Activated CD8-positive, alpha-beta memory T cell treated with anti-CD3 and anti-CD28 coated beads, Interleukin-2, amount 50 U/mL, for 48 hours (primary cell): ENCODE measurements around the gene RSPH10B.
"Not testable (repeated sequence)": the region's sequence is repeated elsewhere in the genome, so short reads cannot be mapped to it uniquely, and the experiment has no call there.

Source experiments
- DNase-seq: peaks from one replicate; pipeline ENCODE4 v3.0.0-alpha.2; 2020

RSPH10B gene

DNA sequence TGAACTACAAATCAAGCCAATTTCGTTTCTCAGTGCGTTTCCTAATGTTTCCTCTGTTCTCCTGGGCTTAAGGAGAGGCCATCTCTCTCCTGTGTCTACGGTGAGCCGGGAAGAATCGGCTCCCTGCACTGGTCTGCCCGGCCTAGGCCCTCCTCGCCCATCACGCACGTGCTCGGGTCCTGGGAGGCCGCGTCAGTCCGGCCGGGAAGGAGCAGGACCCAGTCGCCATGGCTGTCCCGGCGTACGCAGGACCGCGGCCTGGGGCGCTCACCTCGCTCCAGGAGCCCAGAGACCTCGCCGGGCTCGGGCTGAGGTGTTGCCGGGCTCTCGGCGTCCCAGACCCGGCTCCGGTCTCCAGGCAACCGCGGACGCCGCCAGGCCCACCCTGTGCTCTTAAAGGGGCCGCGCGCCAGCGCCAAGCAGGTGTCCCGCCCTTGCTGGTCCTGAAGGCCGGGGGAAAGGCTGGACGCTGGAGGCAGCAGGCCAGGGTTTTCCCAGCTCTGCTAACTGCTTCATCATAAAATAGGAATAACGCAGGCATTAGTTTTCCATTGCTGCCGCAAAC lies at the start of gene RSPH10B:
RSPH10B (minus strand) TSS at position 343 of the 565 bp plus-strand sequence. CDS start 3,573 bp downstream, outside the sequence.
- not testable (repeated sequence) for DNase-seq

DNA sequence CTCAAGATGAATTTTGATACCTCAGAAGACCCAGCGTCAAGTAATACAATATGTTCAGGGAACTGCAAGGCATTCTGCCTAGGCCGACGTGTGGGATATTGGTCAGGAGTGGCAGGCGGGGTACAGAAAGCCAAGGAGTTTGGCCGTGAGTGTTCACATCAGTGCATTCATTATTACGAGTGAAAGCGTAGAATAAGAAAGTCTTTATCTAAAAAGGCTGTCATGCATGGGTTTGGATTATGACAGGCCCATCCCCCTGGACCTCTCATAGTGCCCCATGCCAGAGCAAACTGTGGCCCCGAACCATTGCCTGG lies 46.1 kb upstream of the RSPH10B start:
- DNase-seq, result no peak

DNA sequence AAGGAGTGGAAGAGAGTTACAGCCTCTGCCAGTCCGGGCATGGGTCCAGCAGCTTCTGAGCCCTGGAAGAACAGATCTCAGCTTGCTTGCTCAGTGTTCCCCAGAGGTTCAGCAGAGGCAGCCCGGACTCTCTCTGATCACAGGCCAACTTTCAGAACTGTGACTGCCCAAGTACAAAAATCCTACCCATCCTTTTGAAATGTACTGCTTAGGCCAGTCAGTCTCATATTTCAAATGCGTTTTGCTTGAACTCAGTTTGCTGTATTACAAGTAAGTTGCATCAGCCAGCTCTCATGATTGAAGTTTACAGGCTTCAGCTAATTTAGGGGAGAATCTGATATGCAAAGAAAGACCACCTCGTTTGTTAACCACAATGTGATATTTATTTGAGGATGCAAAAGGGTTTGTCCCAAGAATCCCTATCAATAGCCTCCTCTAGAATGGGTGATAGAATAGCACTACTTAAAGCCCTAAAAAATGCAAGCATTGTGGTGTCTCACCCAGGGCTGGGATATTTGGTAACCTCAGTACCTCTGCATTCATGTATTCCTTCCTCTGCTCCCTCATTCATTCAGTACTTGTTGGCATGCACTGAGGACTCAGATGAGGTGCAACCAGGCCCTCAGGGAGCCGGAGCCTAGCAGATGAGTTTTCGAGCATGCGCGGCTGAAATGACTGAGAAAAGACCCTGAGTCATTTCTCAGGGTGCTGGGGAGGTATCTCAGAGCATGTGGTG lies 45.6 kb upstream of the RSPH10B start:
- no peak for DNase-seq

- DNase-seq, result no peak
Measured at GRCh38 chr7:6012355-6013104, 42.0 kb upstream of the RSPH10B start.

DNA sequence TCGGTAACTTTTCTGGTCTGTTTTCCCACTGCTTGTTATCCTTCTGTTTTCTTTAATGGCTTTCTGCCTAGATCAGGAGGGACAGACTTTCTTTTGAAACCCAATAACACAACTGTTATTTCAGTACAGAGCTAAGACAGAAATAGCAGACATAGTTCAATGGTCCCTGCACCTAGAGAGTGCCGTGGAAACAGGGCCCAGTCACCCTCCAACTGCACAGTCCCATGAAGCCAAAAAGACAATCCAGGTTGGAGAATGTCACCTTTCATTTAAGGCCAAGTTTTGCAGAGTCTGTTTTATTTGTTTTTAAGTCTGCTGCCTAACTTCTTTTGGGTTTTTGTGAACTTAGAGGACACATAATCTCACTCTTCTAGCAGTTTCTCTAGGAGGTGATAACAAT lies 41.1 kb upstream of the RSPH10B start:
- DNase-seq, result no peak

GRCh38 chr7:6010370-6010769 lies 39.9 kb upstream of the RSPH10B start:
- DNase-seq, result not testable (repeated sequence)

DNA sequence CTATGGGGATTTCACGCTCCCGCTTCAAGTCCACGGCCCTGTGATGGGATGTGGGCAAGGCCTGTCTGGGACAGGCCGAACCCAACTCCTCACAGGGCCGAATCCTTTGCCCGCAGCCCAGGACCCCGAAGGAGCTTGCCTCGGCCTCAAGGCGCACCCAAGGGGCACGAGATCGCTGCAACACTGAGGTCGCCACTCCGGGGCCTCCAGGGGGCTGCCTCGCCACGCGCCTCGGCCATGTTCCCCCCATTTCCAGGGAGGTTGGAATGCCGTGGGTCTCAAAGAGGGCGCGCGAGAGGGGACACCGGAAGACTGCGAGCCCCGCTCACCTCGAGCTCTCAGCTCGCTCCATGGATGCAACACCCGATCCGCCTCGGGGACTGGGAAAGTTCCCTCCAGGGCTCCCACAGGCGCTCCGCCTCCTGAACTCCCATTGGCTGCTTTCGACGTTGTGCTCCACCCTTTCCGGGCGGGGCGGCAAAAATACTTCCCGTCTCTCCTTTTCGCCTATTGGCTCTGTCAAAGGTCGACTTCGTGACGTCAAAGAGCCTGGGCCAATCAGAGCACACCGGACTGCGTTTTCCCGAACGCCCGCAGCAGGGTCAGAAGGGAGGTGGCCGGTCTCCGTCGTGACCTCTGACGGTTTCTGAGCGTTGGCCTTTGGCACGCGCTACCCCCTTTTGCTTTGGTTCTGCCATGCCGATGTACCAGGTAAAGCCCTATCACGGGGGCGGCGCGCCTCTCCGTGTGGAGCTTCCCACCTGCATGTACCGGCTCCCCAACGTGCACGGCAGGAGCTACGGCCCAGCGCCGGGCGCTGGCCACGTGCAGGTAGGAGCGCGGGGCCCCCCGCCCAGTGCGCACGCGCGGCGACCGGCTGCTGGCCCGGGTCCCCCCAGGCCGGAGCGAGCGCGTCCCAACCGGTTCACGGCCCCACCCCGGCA lies 38.5 kb upstream of the RSPH10B start, which contains the start of the genes AIMP2 and PMS2:
AIMP2 (plus strand) TSS at position 605 of the 944 bp plus-strand sequence; CDS start at position 697, 92 bp downstream.
PMS2 (minus strand) TSS at position 382 of the 944 bp plus-strand sequence; CDS start at position 352, 30 bp downstream.
- DNase-seq, result peak; percentile 96

GRCh38 chr7:6007835-6008590 lies 37.5 kb upstream of the RSPH10B start:
- not testable (repeated sequence) for DNase-seq

GRCh38 chr7:6007386-6007785 lies 36.9 kb upstream of the RSPH10B start:
- no peak for DNase-seq

- no peak for DNase-seq
Measured at GRCh38 chr7:5997210-5997808, 26.8 kb upstream of the RSPH10B start.

DNA sequence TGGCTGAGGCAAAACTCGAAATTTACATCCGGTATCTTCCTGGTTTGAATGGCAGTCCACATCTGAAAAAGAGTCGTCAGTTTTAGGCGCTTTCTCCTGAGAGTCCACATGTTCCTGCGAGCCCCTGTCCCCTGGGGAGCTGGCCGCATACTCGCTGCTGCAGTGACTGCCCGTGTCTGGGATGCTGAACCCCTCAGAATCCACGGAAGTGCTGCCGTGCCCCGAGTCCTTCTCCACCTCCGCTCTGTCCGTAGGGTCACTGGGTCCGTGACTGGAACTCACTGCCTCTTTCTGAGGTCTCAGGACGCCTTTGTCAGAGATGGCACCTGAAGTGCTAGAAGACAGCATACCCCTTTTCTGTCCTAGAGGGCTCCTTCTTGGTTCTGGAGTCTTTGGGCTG lies 16.6 kb upstream of the RSPH10B start:
- not testable (repeated sequence) for DNase-seq

DNA sequence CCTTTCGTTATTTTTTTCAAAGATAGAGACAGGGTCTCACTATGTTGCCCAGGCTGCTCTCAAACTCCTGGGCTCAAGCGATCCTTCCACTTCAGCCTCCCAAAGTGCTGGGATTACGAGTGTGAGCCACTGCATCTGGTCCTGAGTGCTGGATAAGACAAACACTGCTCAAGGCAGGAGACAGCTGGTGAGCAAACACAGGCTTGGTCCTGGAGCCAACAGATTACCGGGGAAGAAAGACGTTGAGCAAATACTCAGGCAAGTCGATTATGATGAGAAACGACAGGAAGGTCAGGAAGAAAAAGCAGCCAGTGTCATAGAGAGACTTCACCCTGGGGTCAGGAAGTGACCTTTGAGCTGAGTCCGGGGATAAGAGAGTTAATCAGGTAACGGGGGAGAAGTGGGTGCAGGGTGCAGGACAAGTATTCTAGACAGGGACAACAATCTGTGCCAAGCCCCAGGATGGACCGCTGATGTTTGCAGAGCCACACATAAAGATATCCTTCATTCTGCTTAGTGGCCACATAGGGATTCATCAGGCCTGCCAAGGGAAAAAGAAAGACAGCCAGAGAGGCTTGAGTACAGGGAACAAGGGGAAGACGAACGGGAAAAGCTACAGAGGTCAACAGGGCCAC lies 9.3 kb upstream of the RSPH10B start:
- DNase-seq, result not testable (repeated sequence)

- not testable (repeated sequence) for DNase-seq
Measured at GRCh38 chr7:5973580-5973979, 3.1 kb upstream of the RSPH10B start.

DNA sequence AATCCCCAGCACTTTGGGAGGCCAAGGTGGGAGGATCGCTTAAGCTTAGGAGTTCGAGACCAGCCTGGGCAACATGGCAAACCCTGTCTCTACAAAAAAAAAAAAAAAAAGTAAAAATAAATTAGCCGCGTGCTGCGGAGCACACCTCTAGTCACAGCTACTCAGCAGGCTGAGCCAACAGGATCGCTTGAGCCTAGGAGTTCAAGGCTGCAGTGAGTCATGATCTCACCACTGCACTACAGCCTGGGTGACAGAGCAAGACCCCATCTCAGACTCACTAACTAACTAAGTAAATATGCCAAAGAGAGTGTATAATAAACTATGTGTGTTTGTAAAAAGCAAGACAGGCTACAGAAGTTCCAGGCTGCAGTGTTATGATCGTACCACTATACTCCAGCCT lies 6.7 kb downstream of the RSPH10B start:
- DNase-seq, result not testable (repeated sequence)

DNA sequence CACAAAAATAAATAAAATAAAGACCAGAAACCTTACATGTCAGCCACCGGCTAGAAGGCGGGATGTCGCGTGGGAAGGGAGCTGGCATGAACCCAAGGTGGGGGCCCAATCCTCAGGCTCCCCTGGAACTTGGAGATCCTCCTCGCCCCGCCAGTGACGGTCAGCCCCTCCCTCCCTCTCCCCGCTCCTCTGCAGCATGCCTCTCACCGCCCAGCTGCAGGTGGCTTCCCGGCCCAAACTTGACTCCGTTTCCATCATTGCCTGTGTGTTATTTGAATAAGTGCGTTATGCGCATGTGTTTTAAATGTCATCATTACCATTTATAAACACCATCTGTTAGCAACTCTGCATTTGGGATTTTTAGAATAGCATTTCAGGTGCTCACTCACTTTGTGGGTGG lies 7.3 kb downstream of the RSPH10B start:
- DNase-seq, result not testable (repeated sequence)

- not testable (repeated sequence) for DNase-seq
Measured at GRCh38 chr7:5934945-5935450, 35.5 kb downstream of the RSPH10B start.

DNA sequence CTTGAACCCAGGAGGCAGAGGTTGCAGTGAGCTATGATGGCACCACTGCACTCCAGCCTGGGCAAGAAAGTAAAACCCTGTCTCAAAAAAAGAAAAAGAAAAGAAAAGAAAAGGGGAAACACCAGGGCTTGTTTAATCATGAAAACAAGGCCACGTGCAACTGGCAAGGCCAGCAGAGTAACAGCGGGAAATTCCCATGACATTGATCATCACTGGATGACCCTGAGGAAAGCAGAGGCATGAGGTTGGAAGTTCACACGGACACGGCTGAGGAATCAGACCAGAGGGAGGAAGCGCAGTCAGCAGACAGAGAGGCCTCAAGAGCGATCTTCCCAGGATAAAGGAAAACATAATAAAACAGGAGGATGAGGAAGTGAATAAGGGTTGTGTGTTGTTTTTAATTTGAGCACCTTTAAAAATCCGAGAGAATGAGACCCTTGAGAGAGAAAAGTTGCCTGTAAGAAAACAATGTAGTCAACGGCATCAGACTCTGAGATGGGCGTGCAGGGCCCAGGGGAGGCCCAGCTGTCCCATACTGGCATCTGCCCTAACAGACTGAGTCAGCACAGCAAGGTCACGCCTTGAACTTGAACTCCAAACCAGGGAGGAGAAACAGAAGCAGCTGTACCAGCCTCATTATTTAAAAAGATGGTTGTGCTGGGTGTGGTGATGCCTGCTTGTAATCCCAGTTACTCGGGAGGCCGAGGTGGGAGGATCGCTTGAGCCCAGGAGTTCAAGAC lies 38.4 kb downstream of the RSPH10B start:
- DNase-seq, result not testable (repeated sequence)

- not testable (repeated sequence) for DNase-seq
Measured at GRCh38 chr7:5931250-5931649, 39.2 kb downstream of the RSPH10B start.

- not testable (repeated sequence) for DNase-seq
Measured at GRCh38 chr7:5930290-5930689, 40.2 kb downstream of the RSPH10B start.
